ENCODE data around the gene FXYD7. TPM values are rescaled to one million over a fixed set of nuclear protein-coding genes. Genes with fewer than 3 reads are reported as not detected.

Gene FXYD7
- total RNA-seq, 1 donor from 2014 or later, result not detected

DNA sequence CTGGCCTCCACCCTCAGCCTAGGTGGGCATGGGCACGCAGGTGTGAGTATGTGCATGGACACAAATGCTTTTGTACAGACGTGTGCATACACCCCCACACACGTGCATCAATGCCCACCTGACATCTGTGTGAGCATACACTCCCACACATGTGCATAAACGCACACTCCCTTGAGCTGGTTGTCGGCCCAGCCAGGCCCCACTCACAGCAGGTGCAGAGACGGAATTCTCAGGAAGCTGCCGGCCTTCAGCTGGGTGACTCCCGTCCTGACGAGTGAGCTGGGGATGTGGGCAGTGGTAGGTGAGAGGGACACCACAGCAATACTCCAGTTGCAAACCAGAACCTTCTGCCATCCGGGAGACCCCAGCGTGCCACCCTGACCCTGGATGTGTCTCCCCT, 9.2 kb upstream of the FXYD7 start:
- Mint-ChIP-seq H3K4me3 (ENCODE audit: unreplicated experiment) (no peak overlapping the region), H3K27ac (ENCODE audit: unreplicated experiment) (no peak overlapping the region), H3K9me3 (ENCODE audit: unreplicated experiment) (no peaks in the 10 kb centered on the region), H3K36me3 (ENCODE audit: unreplicated experiment) (no peaks in the 10 kb centered on the region), H3K4me1 (ENCODE audit: unreplicated experiment) (peaks cover 6% of the 10 kb centered on the region), H3K27me3 (ENCODE audit: unreplicated experiment) (peaks cover 18% of the 10 kb centered on the region)
- no peak for DNase-seq (ENCODE audit: extremely low spot score, unreplicated experiment)
- TF ChIP-seq, protein P1, sequence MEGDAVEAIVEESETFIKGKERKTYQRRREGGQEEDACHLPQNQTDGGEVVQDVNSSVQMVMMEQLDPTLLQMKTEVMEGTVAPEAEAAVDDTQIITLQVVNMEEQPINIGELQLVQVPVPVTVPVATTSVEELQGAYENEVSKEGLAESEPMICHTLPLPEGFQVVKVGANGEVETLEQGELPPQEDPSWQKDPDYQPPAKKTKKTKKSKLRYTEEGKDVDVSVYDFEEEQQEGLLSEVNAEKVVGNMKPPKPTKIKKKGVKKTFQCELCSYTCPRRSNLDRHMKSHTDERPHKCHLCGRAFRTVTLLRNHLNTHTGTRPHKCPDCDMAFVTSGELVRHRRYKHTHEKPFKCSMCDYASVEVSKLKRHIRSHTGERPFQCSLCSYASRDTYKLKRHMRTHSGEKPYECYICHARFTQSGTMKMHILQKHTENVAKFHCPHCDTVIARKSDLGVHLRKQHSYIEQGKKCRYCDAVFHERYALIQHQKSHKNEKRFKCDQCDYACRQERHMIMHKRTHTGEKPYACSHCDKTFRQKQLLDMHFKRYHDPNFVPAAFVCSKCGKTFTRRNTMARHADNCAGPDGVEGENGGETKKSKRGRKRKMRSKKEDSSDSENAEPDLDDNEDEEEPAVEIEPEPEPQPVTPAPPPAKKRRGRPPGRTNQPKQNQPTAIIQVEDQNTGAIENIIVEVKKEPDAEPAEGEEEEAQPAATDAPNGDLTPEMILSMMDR (IDR thresholded peaks at IDR 0.05), result no peak

DNA sequence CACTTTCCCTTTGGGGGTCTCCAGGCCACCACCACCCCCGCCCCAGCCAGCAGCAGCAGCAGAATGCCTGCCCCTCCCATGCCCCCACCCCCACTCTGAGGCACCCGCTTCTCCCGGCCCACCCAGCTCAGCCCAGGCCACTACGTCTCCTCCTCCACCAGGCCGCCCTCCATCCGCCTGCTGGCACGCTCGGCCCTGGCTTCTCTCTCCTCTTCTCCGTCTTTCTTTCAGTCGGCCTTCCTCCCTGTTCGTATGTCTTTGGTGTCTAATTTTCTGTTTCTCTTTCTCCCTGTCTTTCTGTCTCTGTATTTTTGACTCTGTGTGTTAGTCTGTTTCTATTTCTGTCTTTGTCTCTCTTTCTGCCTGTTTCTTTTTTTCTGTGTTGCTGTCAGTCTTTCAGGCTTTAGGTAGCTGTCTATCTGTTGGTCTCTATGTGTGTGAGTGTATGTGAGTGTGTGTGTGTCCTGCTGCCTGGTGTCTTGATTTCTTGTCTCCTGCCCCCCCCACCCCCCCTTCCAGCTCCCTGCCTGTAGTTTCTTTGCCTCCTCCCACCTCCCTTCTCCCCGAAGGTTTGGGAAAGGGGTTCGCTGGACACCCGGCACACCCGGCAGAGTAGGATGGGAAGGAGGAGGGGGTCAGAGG, 8.3 kb upstream of the FXYD7 start, which contains the start of gene LGI4:
LGI4 (minus strand) TSS at position 459 of the 642 bp plus-strand sequence; CDS start at position 80, 379 bp downstream.
- TF ChIP-seq, protein P1 (IDR thresholded peaks at IDR 0.05), result no peak
- Mint-ChIP-seq H3K36me3 (ENCODE audit: unreplicated experiment) (no peaks in the 10 kb centered on the region), H3K4me1 (ENCODE audit: unreplicated experiment) (peaks cover 15% of the 10 kb centered on the region), H3K27me3 (ENCODE audit: unreplicated experiment) (peaks cover 16% of the 10 kb centered on the region), H3K4me3 (ENCODE audit: unreplicated experiment) (no peak within 1 kb of the TSS), H3K27ac (ENCODE audit: unreplicated experiment) (no peak within 1 kb of the TSS), H3K9me3 (ENCODE audit: unreplicated experiment) (no peaks in the 10 kb centered on the region)
- no peak for DNase-seq (ENCODE audit: extremely low spot score, unreplicated experiment)

DNA sequence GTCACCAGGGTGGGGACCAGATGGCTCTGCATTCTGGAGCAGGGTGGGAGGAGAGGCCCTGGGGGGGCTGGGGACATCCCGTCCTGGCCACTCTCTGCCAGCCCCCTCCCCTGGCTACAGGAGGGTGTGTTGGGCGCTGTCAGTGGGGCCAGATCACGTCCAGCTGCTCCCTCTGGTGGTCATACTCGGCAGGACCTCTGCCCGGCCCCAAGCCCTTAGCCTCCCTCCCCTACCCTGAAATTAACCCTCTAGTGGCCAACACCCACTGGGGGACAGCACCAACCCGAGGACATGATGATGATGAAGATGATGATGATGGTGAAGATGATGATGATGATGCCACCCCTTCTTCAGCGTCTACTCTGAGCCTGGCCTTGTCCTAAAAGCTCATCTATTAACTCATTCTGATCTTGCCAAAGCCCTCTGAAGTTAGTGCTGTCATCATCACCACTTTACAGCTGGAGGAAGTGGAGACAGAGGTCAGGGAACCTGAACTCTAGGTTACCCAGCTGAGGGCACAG, 7.6 kb upstream of the FXYD7 start:
- no peak for DNase-seq (ENCODE audit: extremely low spot score, unreplicated experiment)

DNA sequence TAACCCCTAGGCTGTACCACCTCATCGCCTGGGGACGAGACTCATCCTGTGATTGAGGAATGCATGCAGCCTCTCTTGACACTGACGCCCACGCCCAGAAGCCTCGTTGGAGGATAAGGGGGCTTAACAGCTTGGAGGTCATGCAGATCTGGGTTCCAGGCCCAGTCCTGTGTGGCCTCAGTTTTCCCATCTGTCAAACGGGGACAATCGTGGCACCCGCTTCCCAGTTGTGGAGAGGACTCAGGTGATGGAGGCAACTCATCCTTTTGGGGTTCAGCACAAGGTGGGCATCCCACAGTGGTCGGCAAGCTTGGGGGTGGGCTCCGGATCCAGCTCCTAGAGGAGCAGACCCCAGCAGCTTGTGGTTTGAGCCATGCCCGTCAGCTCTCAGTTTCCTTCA, 6.8 kb upstream of the FXYD7 start:
- Mint-ChIP-seq H3K4me3 (ENCODE audit: unreplicated experiment) (no peak overlapping the region), H3K9me3 (ENCODE audit: unreplicated experiment) (no peaks in the 10 kb centered on the region), H3K4me1 (ENCODE audit: unreplicated experiment) (peaks cover 22% of the 10 kb centered on the region), H3K27ac (ENCODE audit: unreplicated experiment) (no peak overlapping the region), H3K27me3 (ENCODE audit: unreplicated experiment) (peaks cover 15% of the 10 kb centered on the region), H3K36me3 (ENCODE audit: unreplicated experiment) (no peaks in the 10 kb centered on the region)
- TF ChIP-seq, protein P1 (IDR thresholded peaks at IDR 0.05), result no peak
- DNase-seq (ENCODE audit: extremely low spot score, unreplicated experiment), result no peak

More for the DNA sequence above, 7.6 kb upstream of the FXYD7 start:
- no peak overlapping the region for H3K27ac Mint-ChIP-seq (ENCODE audit: unreplicated experiment)
- H3K27me3 Mint-ChIP-seq (ENCODE audit: unreplicated experiment), result peaks cover 16% of the 10 kb centered on the region
- no peaks in the 10 kb centered on the region for H3K9me3 Mint-ChIP-seq (ENCODE audit: unreplicated experiment)
- H3K4me1 Mint-ChIP-seq (ENCODE audit: unreplicated experiment), result peaks cover 17% of the 10 kb centered on the region
- H3K4me3 Mint-ChIP-seq (ENCODE audit: unreplicated experiment), result no peak overlapping the region
- TF ChIP-seq, protein P1 (IDR thresholded peaks at IDR 0.05), result peak; percentile 94
- no peaks in the 10 kb centered on the region for H3K36me3 Mint-ChIP-seq (ENCODE audit: unreplicated experiment)

DNA sequence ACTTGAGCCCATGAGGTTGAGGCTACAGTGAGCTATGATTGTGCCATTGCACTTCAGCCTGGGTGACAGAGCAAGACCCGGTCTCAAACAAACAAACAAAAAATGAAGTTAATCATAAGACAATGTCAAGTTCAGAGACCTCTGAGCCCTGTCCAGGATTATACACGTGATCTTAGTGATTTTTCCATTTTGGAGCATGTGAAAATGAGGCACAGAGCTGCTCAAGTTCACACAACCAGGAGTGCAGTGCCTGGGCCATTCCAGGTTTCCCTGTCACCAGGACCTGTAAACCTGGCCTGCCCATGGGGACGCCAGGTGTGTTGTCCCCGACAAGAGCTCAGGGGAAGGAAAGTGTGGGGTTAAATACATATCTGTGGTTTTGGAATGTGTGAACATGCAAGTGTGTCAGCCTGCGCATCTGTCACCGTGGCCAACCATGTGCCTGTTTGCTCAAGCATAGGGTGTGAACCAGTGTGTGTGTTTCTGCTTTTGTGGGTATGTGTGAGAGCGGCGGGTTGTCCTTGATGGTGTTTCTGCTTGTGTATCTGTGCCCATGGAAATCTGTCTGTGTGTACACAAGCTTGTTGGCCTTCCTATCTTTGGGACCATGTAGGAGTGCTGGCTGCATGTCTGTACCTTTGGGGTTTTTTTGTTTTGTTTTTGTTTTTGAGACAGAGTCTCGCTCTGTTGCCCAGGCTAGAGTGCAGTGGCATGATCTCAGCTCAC, 5.9 kb upstream of the FXYD7 start:
- TF ChIP-seq, protein P1 (IDR thresholded peaks at IDR 0.05), result no peak
- Mint-ChIP-seq H3K27ac (ENCODE audit: unreplicated experiment) (no peak overlapping the region), H3K9me3 (ENCODE audit: unreplicated experiment) (no peaks in the 10 kb centered on the region), H3K36me3 (ENCODE audit: unreplicated experiment) (no peaks in the 10 kb centered on the region), H3K4me1 (ENCODE audit: unreplicated experiment) (peaks cover 31% of the 10 kb centered on the region), H3K27me3 (ENCODE audit: unreplicated experiment) (peaks cover 24% of the 10 kb centered on the region), H3K4me3 (ENCODE audit: unreplicated experiment) (no peak overlapping the region)
- DNase-seq (ENCODE audit: extremely low spot score, unreplicated experiment), result no peak

Data from osteocyte (in vitro differentiated cells).